Activated CD8-positive, alpha-beta T cell treated with anti-CD3 and anti-CD28 coated beads for 36 hours (primary cell): ENCODE results near the gene TMPRSS13. TPM values are rescaled to one million over a fixed set of nuclear protein-coding genes. Genes with fewer than 3 reads are reported as not detected.

Source experiments
- ATAC-seq: fragments of 200-7000 bp; cut with Tn5 transposase; one replicate; pipeline ENCODE4 v1.10.0; 2021; ENCODE audit warnings: mild to moderate bottlenecking, moderate library complexity
- CTCF ChIA-PET: fragments of 350-600 bp; sonication (Branson Sonifier 250); formaldehyde crosslinking; loops from one replicate; lab custom pipeline; 2021; ENCODE audit warnings: antibody characterized with exemption; lab: Charles Lee
- POLR2A ChIA-PET: fragments of 350-600 bp; sonication (Branson Sonifier 250); formaldehyde crosslinking; loops from one replicate; lab custom pipeline; 2021; ENCODE audit warnings: antibody characterized with exemption; lab: Charles Lee
- DNase-seq: peaks from one replicate; pipeline ENCODE4 v3.0.0-alpha.2; 2020
- H3K27ac Mint-ChIP-seq: one replicate; pipeline ENCODE4 v1.8.0; 2021; ENCODE audit warnings: mild to moderate bottlenecking, mixed read lengths
- H3K27me3 Mint-ChIP-seq: one replicate; pipeline ENCODE4 v1.8.0; 2021; ENCODE audit warnings: mixed read lengths
- H3K36me3 Mint-ChIP-seq: one replicate; pipeline ENCODE4 v1.8.0; 2021; ENCODE audit warnings: low read depth, mixed read lengths
- H3K4me1 Mint-ChIP-seq: one replicate; pipeline ENCODE4 v1.8.0; 2021; ENCODE audit warnings: low read depth, mixed read lengths
- H3K4me3 Mint-ChIP-seq: one replicate; pipeline ENCODE4 v1.8.0; 2021; ENCODE audit warnings: mild to moderate bottlenecking, moderate library complexity, mixed read lengths
- H3K9me3 Mint-ChIP-seq: one replicate; pipeline ENCODE4 v1.8.0; 2021; ENCODE audit warnings: mixed read lengths
- intact Hi-C: fragments of 100-400 bp; cut with micrococcal nuclease; formaldehyde crosslinking; loops from one replicate; pipeline ENCODE4 v1.10.0; 2022
- total RNA-seq, 2 experiments: library from RNA; stranded (reverse); gene quantifications; one replicate each; pipeline ENCODE4 v1.2.3, GENCODE V29; 2021
- TF ChIP-seq, protein P1 (sequence below): fragments of 200-600 bp; IDR thresholded peaks from one replicate; pipeline ENCODE4 v1.8.0; 2022; ENCODE audit warnings: antibody characterized with exemption, mild to moderate bottlenecking

The TMPRSS13 gene
- total RNA-seq, 2 experiments from 2014 or later = 3.5 to 4.7 TPM

DNA sequence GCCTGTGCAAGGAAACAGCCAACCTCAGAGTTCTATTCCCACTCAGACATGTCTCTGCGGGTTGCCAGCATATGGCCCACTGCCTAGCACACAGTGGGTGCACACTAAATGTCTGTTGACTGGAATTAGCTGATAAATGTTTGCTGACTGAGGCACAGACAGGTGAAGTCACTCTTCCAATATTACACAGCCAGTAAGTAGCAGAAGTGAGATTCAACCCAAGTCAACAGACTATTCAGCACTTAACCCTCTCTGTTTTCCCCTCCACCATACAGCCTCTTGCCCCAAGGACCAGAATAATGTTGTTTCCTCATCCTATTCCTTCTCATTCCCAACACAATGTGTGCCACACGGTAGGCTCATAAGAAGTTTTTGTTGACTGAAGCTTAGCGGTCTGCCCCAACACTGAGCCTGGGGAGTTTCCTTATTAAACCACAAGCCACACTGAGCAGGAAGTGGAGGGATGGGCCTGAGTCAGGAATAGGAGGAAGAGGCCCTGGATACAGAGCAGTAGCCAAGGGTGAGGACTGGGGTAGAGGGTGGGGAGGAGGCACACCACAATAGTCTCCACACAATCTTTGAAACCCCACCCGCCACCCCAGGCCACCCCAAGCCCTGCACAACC is 41.3 kb upstream of the TMPRSS13 start:
- Mint-ChIP-seq H3K27ac (peak overlapping the region; percentile 82), H3K27me3 (no peaks in the 10 kb centered on the region), H3K4me3 (no peak overlapping the region), H3K9me3 (no peaks in the 10 kb centered on the region), H3K36me3 (peaks cover 11% of the 10 kb centered on the region), H3K4me1 (peaks cover 64% of the 10 kb centered on the region)
- peak; percentile 29 for ATAC-seq
- DNase-seq = peak; percentile 58
- intact Hi-C loops = no loop called here
- CTCF ChIA-PET = interaction anchor here (0.8 to 2.4 kb wide), 7 partner anchors 10 to 126 kb away, joined by 3 to 14 read pairs (median 4); no protein-coding TSS in a partner anchor
- TF ChIP-seq, protein P1, sequence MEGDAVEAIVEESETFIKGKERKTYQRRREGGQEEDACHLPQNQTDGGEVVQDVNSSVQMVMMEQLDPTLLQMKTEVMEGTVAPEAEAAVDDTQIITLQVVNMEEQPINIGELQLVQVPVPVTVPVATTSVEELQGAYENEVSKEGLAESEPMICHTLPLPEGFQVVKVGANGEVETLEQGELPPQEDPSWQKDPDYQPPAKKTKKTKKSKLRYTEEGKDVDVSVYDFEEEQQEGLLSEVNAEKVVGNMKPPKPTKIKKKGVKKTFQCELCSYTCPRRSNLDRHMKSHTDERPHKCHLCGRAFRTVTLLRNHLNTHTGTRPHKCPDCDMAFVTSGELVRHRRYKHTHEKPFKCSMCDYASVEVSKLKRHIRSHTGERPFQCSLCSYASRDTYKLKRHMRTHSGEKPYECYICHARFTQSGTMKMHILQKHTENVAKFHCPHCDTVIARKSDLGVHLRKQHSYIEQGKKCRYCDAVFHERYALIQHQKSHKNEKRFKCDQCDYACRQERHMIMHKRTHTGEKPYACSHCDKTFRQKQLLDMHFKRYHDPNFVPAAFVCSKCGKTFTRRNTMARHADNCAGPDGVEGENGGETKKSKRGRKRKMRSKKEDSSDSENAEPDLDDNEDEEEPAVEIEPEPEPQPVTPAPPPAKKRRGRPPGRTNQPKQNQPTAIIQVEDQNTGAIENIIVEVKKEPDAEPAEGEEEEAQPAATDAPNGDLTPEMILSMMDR = no peak
- POLR2A ChIA-PET = interaction anchor here (0.6 to 32.8 kb wide), 10 partner anchors 10 to 1149 kb away, joined by 3 to 710 read pairs (median 6); partner anchors contain the start of gene IL10RA

DNA sequence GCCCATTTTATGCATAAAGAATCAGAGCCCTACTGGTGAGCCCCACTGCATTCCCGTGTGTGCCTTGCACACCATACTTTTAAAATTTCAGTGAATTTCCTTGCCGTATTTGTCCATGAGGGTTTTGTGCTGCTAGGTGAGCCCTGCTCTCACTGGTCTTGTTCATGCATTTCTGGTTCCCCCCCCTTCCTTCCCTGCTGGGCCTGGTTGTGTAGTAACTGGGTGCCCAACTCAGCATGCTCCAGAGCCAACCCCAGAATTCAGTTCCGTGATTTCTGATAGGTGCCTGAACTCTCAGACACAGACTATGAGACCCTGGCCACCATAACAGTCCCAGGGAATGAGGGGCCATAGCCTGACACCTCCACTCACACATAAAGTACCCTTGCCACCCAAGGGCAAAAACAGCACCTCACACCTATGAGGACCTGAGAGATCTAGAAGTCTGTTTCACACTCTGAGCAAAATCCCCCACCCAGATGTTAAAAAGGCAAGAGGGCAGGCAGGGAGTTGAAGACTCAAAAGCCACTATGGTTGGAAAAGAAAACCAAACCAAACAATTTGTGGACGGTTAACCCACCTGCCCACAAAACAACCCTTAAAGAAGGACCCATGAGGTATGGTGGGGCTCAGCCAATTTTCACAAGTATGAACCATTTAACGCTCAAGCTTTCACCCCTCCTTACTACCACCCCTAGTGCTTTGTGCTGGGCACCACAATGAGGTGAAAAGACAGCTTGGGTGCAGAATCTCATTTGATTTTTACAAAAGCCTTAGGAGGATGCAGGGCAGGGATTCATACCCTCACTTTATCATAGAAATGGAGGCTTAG is 40.2 kb upstream of the TMPRSS13 start:
- ATAC-seq = peak; percentile 24
- DNase-seq = no peak
- Mint-ChIP-seq H3K4me3 (no peak overlapping the region), H3K27ac (peak overlapping the region; percentile 82), H3K36me3 (peaks cover 6% of the 10 kb centered on the region), H3K27me3 (no peaks in the 10 kb centered on the region), H3K4me1 (peaks cover 55% of the 10 kb centered on the region), H3K9me3 (no peaks in the 10 kb centered on the region)
- ChIA-PET CTCF (interaction anchor here (1.0 to 2.4 kb wide), 3 partner anchors 17 to 125 kb away, joined by 3 to 14 read pairs (median 4); no protein-coding TSS in a partner anchor), POLR2A (interaction anchor here (1.7 to 32.8 kb wide), 3 partner anchors 9 to 31 kb away, joined by 6 to 710 read pairs (median 7); partner anchors contain the start of gene IL10RA)
- intact Hi-C loops = no loop called here
- TF ChIP-seq, protein P1 = no peak

DNA sequence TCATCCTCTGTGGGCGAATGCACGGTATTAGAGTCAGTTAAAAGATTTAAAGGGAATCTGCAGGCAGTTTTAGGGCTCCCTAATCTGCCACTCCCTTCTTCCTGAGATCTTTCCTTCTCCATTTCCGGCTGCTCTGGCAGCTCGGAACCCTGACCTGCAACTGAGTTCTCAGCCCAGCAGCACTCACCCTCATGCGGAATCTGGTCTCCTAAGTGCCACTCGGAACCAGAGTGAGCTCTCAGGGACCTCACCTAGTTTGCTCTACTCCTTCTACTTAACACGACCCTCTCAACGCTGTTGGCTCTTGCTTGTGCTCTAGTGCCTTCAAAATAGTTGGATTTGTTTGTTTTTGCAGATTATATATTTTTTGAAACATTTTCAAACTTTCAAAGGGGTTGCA is 37.7 kb upstream of the TMPRSS13 start:
- intact Hi-C loops = no loop called here
- no peaks in the 10 kb centered on the region for H3K27me3 Mint-ChIP-seq
- H3K27ac Mint-ChIP-seq = no peak overlapping the region
- no peaks in the 10 kb centered on the region for H3K9me3 Mint-ChIP-seq
- ChIA-PET CTCF (interaction anchor here (1.6 kb wide), 1 partner anchor 14 kb away, joined by 5 read pairs; no protein-coding TSS in a partner anchor), POLR2A (interaction anchor here (1.7 kb wide), 1 partner anchor 13 kb away, joined by 5 read pairs; no protein-coding TSS in a partner anchor)
- DNase-seq (no peak), ATAC-seq (no peak)
- TF ChIP-seq, protein P1 = no peak
- H3K4me1 Mint-ChIP-seq = peaks cover 33% of the 10 kb centered on the region
- no peak overlapping the region for H3K4me3 Mint-ChIP-seq
- peaks cover 3% of the 10 kb centered on the region for H3K36me3 Mint-ChIP-seq

DNA sequence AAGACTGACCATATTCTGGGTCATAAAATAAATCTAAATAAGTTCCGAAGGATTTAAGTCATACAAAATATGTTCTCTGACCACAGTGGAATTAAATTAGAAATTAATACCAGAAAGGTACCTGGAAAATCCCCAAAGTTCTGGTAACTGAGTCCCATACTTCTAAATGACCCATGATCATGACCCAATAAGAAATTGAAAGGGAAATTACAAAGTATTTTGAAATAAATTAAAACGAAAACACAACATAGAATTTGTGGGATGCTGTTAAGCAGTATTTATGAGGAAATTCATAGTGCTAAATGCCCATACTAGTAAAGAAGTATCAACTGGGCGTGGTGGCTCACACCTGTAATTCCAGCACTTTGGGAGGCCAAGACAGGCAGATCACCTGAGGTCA is 33.6 kb upstream of the TMPRSS13 start:
- no peak overlapping the region for H3K27ac Mint-ChIP-seq
- POLR2A ChIA-PET = interaction anchor here (1.1 kb wide), 1 partner anchor 21 kb away, joined by 3 read pairs; no protein-coding TSS in a partner anchor
- peaks cover 17% of the 10 kb centered on the region for H3K36me3 Mint-ChIP-seq
- peaks cover 31% of the 10 kb centered on the region for H3K4me1 Mint-ChIP-seq
- H3K4me3 Mint-ChIP-seq = no peak overlapping the region
- no peak for DNase-seq
- peaks cover 8% of the 10 kb centered on the region for H3K9me3 Mint-ChIP-seq
- no peaks in the 10 kb centered on the region for H3K27me3 Mint-ChIP-seq
- TF ChIP-seq, protein P1 = no peak
- CTCF ChIA-PET = interaction anchor here (1.1 to 4.7 kb wide), 2 partner anchors 14 to 91 kb away, joined by 3 to 44 read pairs; no protein-coding TSS in a partner anchor
- no peak for ATAC-seq
- intact Hi-C loops = no loop called here
